ENCODE results near the gene GPR42. TPM values are rescaled to one million over a fixed set of nuclear protein-coding genes. Genes with fewer than 3 reads are reported as not detected.

GPR42 gene
- polyA plus RNA-seq, 2 of the 4 experiments (the other 2 are of a cell fraction): not detected

- TF ChIP-seq HEYL (CRISPR knock-in tag; IDR thresholded peaks at IDR 0.05) (no peak), RARB (CRISPR knock-in tag; IDR thresholded peaks at IDR 0.05) (no peak), CBX2 (IDR thresholded peaks at IDR 0.05; ENCODE audit: borderline replicate concordance, low read depth) (no peak), TFCP2L1 (CRISPR knock-in tag; IDR thresholded peaks at IDR 0.05) (no peak), CHD4 (IDR thresholded peaks at IDR 0.05; ENCODE audit: borderline replicate concordance) (no peak), RNF2 (IDR thresholded peaks at IDR 0.05; ENCODE audit: borderline replicate concordance, low read depth) (no peak), POLR2A (IDR thresholded peaks at IDR 0.05; ENCODE audit: low read length) (no peak), CBX8 (IDR thresholded peaks at IDR 0.05) (no peak)
- ATAC-seq (no peak), DNase-seq (ENCODE audit: low read depth in 1 of 2, low spot score in 1 of 2) (no peak), FAIRE-seq (peak; percentile 36)
- POLR2A ChIA-PET: no interaction called here
- Histone ChIP-seq H3K4me1 (no peaks in the 10 kb centered on the region), H3K27ac (no peak overlapping the region), H3K4me3 (no peak overlapping the region), H3K4me2 (no peak overlapping the region), H3K9me3 (peaks cover 58% of the 10 kb centered on the region)
- CTCF ChIA-PET: interaction anchor here (0.7 to 6.0 kb wide), 8 partner anchors 19 to 112 kb away, joined by 3 to 29 read pairs (median 4); no protein-coding TSS in a partner anchor
- WGBS (ENCODE audit: missing lambda C conversion rate): 34% methylated on average over 2 of the region's 2 CpGs
Measured at GRCh38 chr19:35383536-35383935, 12.7 kb downstream of the GPR42 start.

GRCh38 chr19:35388277-35389054 is 17.6 kb downstream of the GPR42 start:
- Histone ChIP-seq H3K4me3 (no peak overlapping the region), H3K4me1 (no peaks in the 10 kb centered on the region), H3K4me2 (no peak overlapping the region), H3K9me3 (peaks cover 49% of the 10 kb centered on the region), H3K27ac (no peak overlapping the region)
- TF ChIP-seq ZNF302 (CRISPR knock-in tag; IDR thresholded peaks at IDR 0.05): no peak
- no peak for TF ChIP-seq ZFP36 (IDR thresholded peaks at IDR 0.05; ENCODE audit: borderline replicate concordance, partially characterized antibody)
- TF ChIP-seq HOXA7 (CRISPR knock-in tag; IDR thresholded peaks at IDR 0.05): no peak
- TF ChIP-seq RAD21 (conservative IDR thresholded peaks at IDR 0.05 in 1 of 2, IDR thresholded peaks at IDR 0.05 in 1 of 2): no peak
- no peak for TF ChIP-seq FOSL2 (IDR thresholded peaks at IDR 0.05)
- no peak for TF ChIP-seq FOSL2 (CRISPR knock-in tag; IDR thresholded peaks at IDR 0.05)
- ChIA-PET POLR2A (no interaction called here), CTCF (interaction anchor here (0.5 to 3.1 kb wide), 6 partner anchors 9 to 105 kb away, joined by 3 to 12 read pairs (median 4); no protein-coding TSS in a partner anchor)
- WGBS (ENCODE audit: missing lambda C conversion rate): 40% methylated on average over 6 of the region's 6 CpGs
- ATAC-seq (no peak), DNase-seq (ENCODE audit: low read depth in 1 of 2, low spot score in 1 of 2) (no peak), FAIRE-seq (peak; percentile 96)

- no peak for TF ChIP-seq FOXS1 (CRISPR knock-in tag; IDR thresholded peaks at IDR 0.05)
- TF ChIP-seq PHF8 (IDR thresholded peaks at IDR 0.05; ENCODE audit: borderline replicate concordance, low read depth): no peak
- TF ChIP-seq CHD4 (IDR thresholded peaks at IDR 0.05; ENCODE audit: borderline replicate concordance): no peak
- TF ChIP-seq RCOR1 (IDR thresholded peaks at IDR 0.05; ENCODE audit: low read depth, low read length): no peak
- no peak for TF ChIP-seq GATA3 (IDR thresholded peaks at IDR 0.05; ENCODE audit: borderline replicate concordance)
- no peak for TF ChIP-seq NR3C1 (IDR thresholded peaks at IDR 0.05)
- TF ChIP-seq, protein P1, sequence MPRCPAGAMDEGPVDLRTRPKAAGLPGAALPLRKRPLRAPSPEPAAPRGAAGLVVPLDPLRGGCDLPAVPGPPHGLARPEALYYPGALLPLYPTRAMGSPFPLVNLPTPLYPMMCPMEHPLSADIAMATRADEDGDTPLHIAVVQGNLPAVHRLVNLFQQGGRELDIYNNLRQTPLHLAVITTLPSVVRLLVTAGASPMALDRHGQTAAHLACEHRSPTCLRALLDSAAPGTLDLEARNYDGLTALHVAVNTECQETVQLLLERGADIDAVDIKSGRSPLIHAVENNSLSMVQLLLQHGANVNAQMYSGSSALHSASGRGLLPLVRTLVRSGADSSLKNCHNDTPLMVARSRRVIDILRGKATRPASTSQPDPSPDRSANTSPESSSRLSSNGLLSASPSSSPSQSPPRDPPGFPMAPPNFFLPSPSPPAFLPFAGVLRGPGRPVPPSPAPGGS (IDR thresholded peaks at IDR 0.05): no peak
- no peak for TF ChIP-seq BHLHE40 (IDR thresholded peaks at IDR 0.05; ENCODE audit: low read depth, low read length)
- TF ChIP-seq HDAC2 (IDR thresholded peaks at IDR 0.05): no peak
- TF ChIP-seq, protein P2, sequence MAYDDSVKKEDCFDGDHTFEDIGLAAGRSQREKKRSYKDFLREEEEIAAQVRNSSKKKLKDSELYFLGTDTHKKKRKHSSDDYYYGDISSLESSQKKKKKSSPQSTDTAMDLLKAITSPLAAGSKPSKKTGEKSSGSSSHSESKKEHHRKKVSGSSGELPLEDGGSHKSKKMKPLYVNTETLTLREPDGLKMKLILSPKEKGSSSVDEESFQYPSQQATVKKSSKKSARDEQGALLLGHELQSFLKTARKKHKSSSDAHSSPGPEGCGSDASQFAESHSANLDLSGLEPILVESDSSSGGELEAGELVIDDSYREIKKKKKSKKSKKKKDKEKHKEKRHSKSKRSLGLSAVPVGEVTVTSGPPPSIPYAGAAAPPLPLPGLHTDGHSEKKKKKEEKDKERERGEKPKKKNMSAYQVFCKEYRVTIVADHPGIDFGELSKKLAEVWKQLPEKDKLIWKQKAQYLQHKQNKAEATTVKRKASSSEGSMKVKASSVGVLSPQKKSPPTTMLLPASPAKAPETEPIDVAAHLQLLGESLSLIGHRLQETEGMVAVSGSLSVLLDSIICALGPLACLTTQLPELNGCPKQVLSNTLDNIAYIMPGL (CRISPR knock-in tag; IDR thresholded peaks at IDR 0.05; ENCODE audit: borderline replicate concordance): no peak
- no peak for TF ChIP-seq MAZ (IDR thresholded peaks at IDR 0.05; ENCODE audit: borderline replicate concordance, low read depth, low read length)
- no peak for TF ChIP-seq KDM1A (IDR thresholded peaks at IDR 0.05; ENCODE audit: low read depth)
- TF ChIP-seq, protein P3, sequence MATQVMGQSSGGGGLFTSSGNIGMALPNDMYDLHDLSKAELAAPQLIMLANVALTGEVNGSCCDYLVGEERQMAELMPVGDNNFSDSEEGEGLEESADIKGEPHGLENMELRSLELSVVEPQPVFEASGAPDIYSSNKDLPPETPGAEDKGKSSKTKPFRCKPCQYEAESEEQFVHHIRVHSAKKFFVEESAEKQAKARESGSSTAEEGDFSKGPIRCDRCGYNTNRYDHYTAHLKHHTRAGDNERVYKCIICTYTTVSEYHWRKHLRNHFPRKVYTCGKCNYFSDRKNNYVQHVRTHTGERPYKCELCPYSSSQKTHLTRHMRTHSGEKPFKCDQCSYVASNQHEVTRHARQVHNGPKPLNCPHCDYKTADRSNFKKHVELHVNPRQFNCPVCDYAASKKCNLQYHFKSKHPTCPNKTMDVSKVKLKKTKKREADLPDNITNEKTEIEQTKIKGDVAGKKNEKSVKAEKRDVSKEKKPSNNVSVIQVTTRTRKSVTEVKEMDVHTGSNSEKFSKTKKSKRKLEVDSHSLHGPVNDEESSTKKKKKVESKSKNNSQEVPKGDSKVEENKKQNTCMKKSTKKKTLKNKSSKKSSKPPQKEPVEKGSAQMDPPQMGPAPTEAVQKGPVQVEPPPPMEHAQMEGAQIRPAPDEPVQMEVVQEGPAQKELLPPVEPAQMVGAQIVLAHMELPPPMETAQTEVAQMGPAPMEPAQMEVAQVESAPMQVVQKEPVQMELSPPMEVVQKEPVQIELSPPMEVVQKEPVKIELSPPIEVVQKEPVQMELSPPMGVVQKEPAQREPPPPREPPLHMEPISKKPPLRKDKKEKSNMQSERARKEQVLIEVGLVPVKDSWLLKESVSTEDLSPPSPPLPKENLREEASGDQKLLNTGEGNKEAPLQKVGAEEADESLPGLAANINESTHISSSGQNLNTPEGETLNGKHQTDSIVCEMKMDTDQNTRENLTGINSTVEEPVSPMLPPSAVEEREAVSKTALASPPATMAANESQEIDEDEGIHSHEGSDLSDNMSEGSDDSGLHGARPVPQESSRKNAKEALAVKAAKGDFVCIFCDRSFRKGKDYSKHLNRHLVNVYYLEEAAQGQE (IDR thresholded peaks at IDR 0.05): no peak
- no peak overlapping the region for H3K4me3 ChIP-seq
- ChIA-PET POLR2A (no interaction called here), CTCF (interaction anchor here (0.8 to 3.1 kb wide), 7 partner anchors 8 to 109 kb away, joined by 3 to 12 read pairs (median 3); no protein-coding TSS in a partner anchor)
- no peaks in the 10 kb centered on the region for H3K4me1 ChIP-seq
- WGBS (ENCODE audit: missing lambda C conversion rate): 7% methylated on average over 6 of the region's 6 CpGs
- DNase-seq (ENCODE audit: low read depth in 1 of 2, low spot score in 1 of 2) (no peak), FAIRE-seq (no peak), ATAC-seq (no peak)
- peaks cover 42% of the 10 kb centered on the region for H3K9me3 ChIP-seq
- no peak overlapping the region for H3K27ac ChIP-seq
- no peak overlapping the region for H3K4me2 ChIP-seq
Measured at GRCh38 chr19:35389192-35389861, 18.5 kb downstream of the GPR42 start.
